Stimulated activated CD4-positive, alpha-beta T cell treated with anti-CD3 and anti-CD28 coated beads, Interleukin-12 subunit alpha, Interleukin-12 subunit beta, amount 100 ng/mL, for 4 hours (primary cell): ENCODE data around the gene CLCN7.
"Not testable (repeated sequence)": the region's sequence is repeated elsewhere in the genome, so short reads cannot be mapped to it uniquely, and the experiment has no call there.

Experiments
- DNase-seq: peaks from one replicate; pipeline ENCODE4 v3.0.0-alpha.2; 2020

Gene CLCN7

GRCh38 chr16:1485847-1486496 lies 11.1 kb upstream of the CLCN7 start:
- DNase-seq: no peak

DNA sequence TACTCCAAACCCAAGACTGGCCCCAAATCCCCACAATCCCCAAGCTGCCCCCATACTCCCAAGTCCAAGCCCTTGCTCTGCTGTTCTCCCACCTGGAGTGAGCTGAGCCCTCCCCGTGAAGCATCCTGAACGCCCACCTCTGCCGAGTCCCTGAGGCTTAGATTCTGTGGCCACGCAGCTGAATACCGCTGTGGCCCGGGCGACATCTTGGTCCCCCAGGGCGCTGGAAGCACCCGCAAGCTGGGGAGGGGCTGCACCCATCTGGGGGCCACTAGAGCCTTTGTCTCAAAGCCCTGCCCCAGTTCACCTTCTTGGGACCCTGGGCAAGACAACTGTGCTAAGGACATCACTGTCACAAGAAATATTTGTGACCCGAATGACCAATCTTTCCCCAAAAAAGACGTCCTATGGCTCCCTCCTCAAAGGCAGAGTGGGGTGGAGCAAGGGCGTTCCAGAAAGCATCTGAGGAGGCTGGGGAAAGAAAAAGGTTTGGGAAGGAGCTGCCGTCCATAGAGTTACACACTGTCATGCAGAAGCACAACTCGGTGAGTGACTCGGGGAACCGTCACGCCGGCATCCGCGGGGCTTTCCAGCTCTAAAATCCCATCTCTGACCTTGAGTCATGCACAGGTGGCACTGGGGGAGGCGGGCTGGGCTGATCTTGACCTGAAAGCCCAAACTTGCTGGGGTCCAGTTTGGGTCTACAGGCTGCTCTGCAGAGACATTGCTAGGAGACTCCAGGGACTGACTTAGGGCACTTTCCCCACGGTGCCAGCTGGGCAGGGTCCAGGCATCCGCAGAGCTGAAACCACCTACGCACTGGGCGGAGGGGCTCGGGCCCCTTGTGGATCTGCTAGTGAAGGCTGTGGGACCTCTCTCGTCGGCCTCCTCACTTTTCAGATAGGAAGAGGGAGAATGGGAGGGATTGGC lies 7.3 kb upstream of the CLCN7 start:
- DNase-seq: no peak

GRCh38 chr16:1478937-1479336 lies 4.1 kb upstream of the CLCN7 start:
- not testable (repeated sequence) for DNase-seq

GRCh38 chr16:1477033-1477432 lies 2.2 kb upstream of the CLCN7 start:
- no peak for DNase-seq

DNA sequence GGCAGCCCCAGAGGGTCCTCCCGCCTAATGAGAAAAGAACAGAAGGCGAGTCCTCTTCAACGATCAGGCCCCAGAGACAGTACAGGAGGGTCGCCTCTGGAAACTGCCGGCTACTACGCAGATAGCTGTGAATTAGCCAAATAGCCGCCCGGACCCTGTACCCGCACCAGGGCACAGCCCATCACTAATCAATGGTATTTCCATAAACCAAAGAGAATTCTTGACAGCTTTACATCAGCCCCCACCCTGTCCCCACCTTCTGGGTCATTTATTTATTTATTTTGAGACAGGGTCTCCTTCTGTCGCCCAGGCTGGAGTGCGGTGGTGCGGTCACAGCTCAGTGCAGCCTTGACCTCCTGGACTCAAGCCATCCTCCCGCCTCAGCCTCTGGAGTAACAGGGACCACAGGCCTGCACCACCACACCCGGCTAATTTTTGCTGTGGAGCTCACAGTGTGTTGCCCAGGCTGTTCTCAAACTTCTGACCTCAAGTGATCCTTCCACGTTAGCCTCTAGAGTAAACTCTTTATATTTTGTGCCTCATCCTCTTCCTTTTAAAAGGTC lies 805 bp upstream of the CLCN7 start:
- DNase-seq: no peak

GRCh38 chr16:1474082-1474795 lies 589 bp downstream of the CLCN7 start:
- DNase-seq: no peak

DNA sequence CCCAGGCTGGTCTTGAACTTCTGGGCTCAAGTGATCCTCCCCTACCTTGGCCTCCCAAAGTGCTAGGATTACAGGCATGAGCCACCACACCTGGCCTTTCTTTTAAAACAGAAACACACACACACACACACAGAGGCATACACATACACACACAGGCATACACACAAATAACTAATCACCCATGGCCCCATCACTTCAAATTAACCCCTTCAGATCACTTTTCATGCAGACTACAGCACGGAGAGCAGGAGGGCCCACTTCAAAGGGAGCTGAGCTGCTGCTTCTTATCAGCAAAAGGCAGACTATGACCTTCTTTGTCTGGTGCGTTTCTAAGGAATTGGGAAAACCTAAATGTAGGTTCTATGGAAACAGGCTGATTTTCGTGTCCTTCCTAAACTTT lies 1.9 kb downstream of the CLCN7 start:
- DNase-seq: no peak

GRCh38 chr16:1471569-1472194 lies 3.1 kb downstream of the CLCN7 start:
- DNase-seq: no peak

DNA sequence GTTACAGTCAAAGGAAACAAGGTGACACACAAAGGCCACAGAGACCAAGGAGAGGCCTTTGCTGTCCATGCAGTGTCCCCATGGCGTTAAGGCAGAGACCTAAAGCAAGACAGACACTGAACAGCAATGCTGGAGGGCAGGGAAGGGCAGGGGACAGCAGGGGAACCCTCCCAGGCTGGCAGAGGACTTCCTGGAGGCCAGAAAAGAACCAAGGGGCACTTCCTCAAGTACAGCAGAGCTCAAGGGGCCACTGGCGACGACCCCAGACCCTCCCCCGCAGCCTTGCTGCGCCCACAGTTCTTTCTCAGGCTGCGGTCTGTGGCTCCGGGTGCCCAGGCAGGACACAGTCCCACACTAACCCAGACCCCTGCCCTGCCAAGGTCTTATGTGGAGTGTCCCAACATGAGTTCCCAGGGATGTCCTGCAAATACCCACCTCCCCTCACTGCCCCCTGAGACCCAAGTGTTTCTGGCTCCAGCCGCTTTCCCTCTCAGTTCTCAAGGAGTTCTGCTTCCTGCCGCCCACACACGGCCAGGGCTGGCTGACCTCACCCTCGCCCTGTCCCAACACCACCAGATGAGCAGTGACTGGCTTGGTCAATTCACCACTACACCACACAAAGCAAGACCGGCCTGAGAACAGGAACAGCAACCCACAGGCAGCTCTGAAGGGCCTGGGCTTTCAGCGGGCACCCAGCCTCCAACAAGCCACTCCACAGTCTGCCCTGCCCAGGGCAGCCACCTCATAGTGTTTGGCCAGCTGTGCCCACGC lies 4.2 kb downstream of the CLCN7 start:
- DNase-seq: no peak

DNA sequence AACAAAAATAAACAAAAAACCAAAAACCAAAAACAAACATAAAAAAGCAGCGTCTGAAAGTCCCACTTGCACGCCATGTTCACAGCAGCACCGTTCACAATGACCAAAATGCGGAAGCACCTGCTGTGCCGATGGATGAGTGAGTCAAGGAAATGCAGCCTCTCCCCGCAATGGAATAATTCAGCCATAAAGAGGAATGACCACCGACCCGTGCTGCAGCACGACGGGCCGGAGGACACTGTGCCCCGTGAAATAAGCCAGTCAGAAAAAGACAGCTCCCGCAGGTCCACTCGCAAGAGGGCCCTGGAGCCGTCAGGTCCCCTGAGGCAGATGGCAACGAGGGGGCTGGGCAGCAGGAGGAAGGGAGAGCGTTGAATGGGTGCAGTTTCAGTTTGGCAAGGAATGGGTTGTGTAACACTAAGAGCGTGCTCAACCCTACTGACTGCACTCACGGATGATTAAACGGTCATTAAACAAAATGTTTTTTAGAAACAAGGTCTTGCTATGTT lies 5.1 kb downstream of the CLCN7 start:
- no peak for DNase-seq

DNA sequence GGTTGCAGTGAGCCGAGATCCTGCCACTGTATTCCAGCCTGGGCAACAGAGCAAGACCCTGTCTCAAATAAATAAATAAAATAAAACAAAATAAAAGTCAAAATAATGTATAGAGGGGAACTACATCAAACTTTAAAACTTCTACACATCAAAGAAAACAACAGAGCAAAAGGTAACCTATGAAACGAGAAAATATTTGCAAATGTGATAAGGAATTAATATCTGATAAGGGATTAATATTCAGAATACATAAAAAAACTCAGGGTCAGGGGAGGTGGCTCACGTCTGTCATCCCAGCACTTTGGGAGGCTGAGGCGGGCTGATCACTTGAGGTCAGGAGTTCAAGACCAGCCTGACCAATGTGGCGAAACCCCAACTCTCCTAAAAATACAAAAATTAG lies 5.7 kb downstream of the CLCN7 start:
- not testable (repeated sequence) for DNase-seq

DNA sequence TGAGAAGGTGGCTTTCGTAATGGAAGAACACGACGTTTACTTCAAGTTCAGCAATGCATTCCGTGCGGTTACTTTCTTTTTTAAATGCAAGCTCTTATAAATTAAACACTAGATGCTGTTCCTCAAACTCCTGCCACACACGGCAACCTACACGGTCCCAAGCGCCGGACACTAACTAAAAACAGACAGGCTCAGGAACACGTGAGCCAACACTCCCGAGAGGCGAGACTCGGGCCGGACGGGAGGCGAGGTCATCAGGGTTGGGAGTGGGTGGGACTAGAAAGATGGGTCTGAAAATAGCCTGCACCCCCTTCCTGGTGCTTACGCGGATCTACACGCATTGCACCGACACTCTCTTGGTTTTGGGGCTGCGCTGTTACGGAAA lies 6.4 kb downstream of the CLCN7 start:
- DNase-seq: no peak

- no peak for DNase-seq
Observed at GRCh38 chr16:1466968-1467521, 7.8 kb downstream of the CLCN7 start.

DNA sequence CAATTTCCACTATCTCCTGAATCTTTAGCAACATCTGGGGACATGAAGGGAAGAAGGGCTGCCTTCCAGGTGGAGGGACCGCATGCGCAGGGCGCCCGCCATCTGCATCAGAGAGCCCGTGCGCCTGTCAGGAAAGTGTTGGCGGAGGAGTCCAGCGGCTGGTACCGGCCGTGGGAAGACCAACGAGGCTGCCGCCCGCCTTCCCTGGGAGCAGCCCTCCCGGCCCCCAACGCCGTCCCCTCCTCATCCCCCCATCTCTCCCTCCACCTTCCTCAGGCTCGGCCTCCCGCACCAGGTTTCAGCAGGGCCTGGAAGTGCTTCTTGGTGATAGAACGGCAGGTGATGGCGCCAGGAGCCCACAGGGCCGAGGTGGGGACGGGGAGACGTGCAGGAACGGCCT lies 8.8 kb downstream of the CLCN7 start:
- DNase-seq: no peak

- no peak for DNase-seq
Observed at GRCh38 chr16:1465567-1465915, 9.3 kb downstream of the CLCN7 start.

DNA sequence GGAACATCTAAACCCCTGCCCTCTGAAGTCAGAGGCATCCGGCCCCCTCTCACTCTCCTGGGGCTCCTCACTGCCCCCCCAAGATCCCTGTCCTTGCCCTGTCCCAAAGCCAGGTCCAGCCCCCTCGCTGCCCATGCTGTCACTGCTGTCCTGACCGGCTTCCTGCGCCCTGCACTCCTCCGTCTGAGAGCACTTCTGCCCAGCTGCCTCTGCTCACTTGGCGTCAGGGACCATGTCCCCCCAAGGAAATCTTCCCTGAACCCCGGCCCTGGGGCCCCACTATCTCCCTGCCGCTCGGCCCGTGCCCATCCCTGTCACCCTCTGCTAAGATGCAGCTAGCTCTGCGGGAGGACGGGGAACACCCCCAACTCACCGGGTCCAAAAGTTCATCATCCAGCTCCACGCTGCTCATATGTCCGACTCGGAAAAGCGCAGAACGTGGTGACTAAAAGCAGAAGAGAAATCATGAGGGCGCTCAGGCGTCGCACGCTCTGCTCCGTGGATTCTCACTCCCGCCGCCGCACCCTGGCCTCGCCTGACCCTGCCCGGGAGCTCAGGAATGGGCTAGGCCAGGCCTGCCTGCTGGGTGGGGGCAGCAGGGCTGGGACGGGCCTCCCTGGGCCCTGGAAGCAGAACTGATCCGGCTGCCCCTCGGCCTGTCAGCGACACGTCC lies 9.8 kb downstream of the CLCN7 start:
- DNase-seq: no peak

- DNase-seq: no peak
Observed at GRCh38 chr16:1464196-1464893, 10.5 kb downstream of the CLCN7 start.

GRCh38 chr16:1461146-1461545 lies 13.7 kb downstream of the CLCN7 start:
- no peak for DNase-seq

DNA sequence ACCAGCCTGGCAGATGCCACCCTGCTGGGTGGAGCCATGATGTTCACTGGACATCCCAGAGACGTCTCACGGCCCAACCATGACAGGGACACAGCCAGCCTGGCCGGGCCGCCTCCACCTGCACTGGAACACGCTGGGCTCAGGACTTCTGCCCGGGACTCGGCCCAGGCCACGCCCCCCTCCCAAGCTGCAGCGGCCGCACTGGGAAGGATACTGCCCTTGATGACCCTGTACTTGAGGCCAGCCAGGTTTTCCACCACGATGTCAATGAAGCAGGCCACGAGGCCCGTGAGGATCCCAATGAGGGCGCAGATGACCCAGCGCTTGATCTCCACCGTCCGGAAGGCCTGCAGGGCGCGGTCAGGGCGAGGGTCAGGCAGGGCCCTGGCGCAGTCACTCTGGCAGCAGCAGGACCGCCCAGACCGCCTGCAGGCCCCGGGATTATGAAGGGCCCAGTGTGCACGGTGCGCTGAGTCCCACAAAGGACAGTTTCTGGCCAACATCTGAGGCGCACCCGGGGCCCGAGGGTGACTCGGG lies 14.2 kb downstream of the CLCN7 start:
- no peak for DNase-seq

DNA sequence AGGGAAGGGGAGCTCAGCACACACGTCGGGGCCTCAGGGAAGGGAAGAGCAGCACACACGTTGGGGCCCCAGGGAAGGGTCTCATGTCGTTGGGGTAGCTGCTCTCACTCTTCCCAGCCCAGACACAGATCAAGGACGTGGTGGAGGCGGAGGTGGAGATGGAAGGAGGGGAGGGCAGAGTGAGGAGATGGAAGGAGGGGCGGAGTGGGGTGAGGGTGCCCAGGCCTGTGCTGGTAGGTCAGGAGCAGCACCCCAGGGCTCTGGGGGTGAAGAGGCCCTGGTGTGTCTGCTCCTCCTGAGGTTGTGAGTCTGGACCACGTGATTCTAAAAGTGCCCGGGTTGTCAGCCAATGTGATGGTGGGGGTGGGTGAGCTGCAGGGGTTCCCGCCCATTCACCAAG lies 14.9 kb downstream of the CLCN7 start:
- no peak for DNase-seq
